HG02973 (cell line): ENCODE data around the gene RGN.
"Not testable (repeated sequence)": the region's sequence is repeated elsewhere in the genome, so short reads cannot be mapped to it uniquely, and the experiment has no call there.

Source experiments
- ATAC-seq: cut with Tn5 transposase; IDR thresholded peaks from one replicate; pipeline ENCODE4 v1.9.1; 2021; ENCODE audit warnings: moderate library complexity; ENCODE audit not compliant: unreplicated experiment

Gene RGN

DNA sequence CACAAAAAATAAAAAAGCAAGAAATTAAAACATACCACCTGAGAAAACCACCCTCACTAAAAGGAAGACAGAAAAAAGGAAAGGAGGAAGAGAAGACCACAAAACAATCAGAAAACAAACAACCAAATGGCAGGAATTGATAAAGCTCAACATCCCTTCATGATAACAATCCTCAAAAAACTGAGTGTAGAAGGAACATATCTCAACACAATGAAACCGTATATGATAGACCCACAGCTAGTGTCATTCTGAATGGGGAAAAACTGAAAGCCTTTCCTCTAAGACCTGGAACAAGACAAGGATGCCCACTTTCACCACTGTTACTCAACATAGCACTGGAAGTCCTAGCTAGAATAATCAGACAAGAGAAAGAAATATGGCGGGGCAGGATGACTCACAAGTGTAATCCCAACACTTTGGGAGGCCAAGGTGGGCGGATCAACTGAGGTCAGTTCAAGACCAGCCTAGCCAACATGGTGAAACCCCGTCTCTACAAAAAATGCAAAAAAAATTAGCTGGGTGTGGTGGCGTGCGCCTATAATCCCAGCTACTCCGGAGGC lies 38.4 kb downstream of the RGN start:
- ATAC-seq: not testable (repeated sequence)

DNA sequence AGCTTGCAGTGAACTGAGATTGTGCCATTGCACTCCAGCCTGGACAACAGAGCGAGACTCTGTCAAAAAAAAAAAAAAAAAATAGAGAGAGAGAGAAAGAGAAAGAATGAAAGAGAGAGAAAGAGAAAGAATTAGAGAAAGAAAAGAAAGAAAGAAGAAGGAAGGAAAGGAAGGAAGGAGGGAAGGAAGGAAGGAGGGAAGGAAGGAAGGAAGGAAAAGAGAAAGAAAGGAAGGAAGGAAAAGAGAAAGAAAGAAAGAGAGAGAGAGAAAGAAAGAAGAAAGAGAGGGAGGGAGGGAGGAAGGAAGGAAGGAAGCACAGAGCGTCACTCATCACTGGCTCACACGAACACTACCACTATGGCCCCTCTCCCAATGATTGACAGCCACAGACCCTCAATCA lies 46.2 kb downstream of the RGN start:
- ATAC-seq: not testable (repeated sequence)

DNA sequence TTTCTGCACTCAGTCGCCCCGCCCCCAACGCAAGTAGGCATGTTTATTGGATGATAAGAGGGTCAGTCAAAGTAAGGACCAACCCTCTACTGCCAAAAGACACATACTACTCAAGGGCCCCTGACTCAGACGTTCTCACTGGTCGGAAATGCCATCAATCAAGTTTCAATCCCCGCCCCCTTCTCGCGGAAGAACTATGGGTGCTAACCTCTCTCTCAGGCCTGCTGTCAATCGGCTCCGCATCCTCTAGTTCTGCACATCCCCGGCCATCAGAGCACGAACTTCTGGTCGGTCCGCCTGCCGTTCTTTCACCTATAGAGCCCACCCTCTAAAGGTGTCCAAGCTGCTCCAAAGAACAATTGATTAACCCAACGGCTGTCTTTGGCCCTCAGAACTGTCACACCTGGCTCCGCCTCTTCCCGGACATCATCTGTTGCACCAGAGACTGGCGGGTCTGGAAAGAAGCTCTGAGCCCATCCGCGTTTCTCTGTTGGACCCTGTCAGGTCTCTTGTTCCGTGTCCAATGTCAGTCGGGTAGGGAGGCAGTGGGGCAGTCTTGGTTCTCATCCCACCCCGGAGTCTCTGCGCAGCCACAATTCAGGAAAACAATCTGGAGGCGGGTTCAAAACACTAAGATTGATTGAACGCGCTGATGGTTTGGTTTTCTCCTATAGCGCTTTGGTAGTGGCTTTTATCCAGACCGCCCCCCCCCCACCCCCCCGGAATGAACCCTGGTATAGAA lies 51.1 kb downstream of the RGN start:
- peak; percentile 98 for ATAC-seq

DNA sequence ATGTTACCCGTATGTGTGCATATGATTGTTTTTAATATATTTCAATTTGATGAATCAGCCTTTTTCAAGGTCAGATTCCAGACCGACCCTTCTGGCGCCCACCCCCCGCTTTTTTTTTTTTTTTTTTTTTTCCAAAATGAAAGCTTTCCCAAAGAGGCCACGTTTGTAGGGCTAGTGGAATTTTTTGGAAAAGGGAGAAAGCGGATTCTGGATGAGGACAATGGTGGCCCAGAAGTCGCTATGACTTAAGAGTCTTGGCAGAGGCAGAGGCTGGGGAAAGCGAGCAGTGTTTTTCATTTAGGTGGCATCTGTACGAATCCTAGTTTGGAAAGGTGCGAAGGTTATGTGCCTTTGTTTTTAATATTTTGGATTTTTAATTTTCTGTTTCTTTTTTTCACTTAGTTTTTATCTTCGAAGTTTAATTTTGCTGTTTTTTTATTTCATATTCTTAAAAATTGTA lies 51.7 kb downstream of the RGN start:
- no peak for ATAC-seq

DNA sequence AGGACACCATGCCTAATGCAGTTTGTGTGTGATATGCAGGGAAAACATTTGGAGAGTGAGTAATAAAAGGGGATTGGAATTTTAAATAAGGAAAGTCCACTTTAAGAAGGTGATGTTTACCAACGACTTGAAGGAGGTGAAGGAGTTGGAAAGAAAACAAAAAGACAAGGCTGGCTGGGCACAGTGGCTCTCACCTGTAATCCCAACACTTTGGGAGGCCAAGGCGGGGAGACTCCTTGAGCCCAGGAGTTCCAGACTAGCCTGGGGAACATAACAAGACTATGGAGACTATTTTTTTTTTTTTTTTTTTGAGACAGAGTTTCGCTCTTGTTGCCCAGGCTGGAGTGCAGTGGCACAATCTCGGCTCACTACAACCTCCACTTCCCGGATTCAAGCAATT lies 55.2 kb downstream of the RGN start:
- ATAC-seq: no peak

DNA sequence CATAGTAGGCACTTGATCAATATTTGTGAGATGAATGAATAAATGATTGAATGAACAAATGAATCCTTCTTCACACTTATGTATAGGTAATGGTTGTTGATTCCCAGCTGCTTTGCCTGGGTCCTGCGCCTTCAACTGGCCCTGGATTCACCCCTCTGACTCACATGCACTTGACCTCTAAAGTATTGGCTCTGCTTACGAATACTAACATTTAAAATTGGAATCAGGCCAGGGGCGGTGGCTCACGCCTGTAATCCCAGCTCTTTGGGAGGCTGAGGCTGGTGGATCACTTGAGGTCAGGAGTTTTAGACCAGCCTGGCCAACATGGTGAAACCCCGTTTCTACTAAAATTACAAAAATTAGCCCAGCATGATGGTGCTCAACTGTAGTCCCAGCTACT lies 57.4 kb downstream of the RGN start:
- not testable (repeated sequence) for ATAC-seq

DNA sequence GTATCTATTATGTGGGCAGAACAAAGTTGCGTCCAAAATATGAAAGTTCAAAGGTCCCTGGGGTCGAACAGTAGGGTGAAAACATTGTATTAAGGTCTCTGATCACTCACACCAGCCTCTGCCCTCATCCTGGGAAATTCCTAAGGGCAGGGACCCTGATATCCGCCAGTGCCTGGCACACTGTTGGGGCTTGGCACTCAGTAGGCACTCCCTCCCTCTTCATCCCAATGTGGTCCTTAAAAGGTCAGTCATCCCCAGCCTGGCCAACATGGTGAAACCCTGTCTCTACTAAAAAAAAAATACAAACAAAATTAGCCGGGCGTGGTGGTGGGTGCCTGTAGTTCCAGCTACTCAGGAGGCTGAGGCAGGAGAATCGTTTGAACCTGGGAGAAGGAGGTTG lies 59.9 kb downstream of the RGN start:
- ATAC-seq: no peak
